Neutrophil (primary cell): Measurements from ENCODE around the gene USPL1.

ENCODE experiments used
- H3K27ac ChIP-seq: fragments of 200-600 bp; sonication (generic); 2 replicates; pipeline ENCODE4 v1.5.1; 2016; ENCODE audit warnings: mild to moderate bottlenecking, moderate library complexity
- H3K27me3 ChIP-seq: fragments of 200-600 bp; sonication (generic); 2 replicates; pipeline ENCODE4 v1.6.0; 2016; ENCODE audit warnings: mild to moderate bottlenecking
- H3K36me3 ChIP-seq: fragments of 200-600 bp; sonication (generic); 2 replicates; pipeline ENCODE4 v1.5.1; 2017
- H3K4me1 ChIP-seq, 2 experiments: fragments of 200-600 bp in 1 of 2; sonication (generic) in 1 of 2; 1 replicate in 1 of 2; 2 replicates in 1 of 2; pipeline versions ENCODE4 v1.5.1 to v1.6.1; 2013 to 2016; ENCODE audit warnings: low read depth in 1 of 2, low read length in 1 of 2, mild to moderate bottlenecking in 1 of 2, moderate library complexity in 1 of 2; ENCODE audit not compliant: control insufficient read depth in 1 of 2, insufficient read depth in 1 of 2
- H3K4me3 ChIP-seq, 2 experiments: fragments of 200-600 bp in 1 of 2; sonication (generic) in 1 of 2; 1 replicate in 1 of 2; 2 replicates in 1 of 2; pipeline ENCODE4 v1.5.1; 2013 to 2016; ENCODE audit warnings: low read depth in 1 of 2, low read length in 1 of 2, mild to moderate bottlenecking in 1 of 2, moderate library complexity in 1 of 2
- H3K9me3 ChIP-seq: fragments of 200-600 bp; sonication (generic); 2 replicates; pipeline ENCODE4 v1.5.1; 2016
- TF ChIP-seq, protein P1 (sequence below): fragments of 200-600 bp; sonication (generic); IDR thresholded peaks from 2 replicates; pipeline ENCODE4 v1.5.1; 2016; ENCODE audit warnings: antibody characterized with exemption

Gene USPL1

DNA sequence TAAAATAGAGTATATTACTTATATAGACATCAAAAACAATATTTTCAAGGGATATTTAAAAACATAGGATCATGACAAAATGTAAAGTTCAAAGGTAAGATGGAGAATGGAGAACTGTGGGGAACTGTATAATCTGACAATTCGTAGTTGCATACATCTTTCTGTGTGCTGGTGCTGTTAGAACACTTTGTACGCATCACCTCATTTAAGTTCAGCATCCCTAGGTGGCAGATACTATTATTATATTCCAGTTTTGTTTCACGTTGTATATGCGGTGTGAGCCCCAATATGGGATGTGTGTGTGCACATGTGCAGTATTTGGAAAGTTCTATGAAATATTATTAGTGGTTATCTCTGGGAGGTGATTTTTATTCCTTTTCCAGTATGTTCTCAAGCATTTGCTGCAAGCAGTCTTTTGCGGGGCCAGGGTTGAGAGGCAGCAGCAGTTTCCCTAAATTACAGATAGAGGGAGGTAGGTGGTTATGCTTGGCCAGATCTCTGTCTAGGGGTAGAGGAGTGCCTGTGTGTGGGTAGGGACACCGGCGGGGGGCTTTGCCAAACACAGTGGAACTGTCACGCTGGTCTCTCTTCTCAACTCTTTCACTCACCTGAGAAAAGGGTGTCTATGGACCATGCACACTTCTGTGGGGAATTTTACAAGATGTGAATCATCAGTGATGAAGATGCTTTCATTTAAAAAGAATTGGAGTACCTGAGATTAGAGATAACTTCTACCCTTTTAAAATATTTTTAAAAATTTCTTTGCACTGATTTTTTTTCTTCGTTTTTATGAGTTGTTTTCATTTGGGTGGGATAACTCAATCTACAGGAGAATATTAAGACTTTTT lies 62.0 kb downstream of the USPL1 start:
- Histone ChIP-seq H3K9me3 (no peaks in the 10 kb centered on the region), H3K27me3 (no peaks in the 10 kb centered on the region), H3K27ac (no peak overlapping the region), H3K4me3 (no peak overlapping the region), H3K36me3 (no peaks in the 10 kb centered on the region), H3K4me1 (peaks cover 15 to 32% of the 10 kb centered on the region in 2 experiments)
- TF ChIP-seq, protein P1, sequence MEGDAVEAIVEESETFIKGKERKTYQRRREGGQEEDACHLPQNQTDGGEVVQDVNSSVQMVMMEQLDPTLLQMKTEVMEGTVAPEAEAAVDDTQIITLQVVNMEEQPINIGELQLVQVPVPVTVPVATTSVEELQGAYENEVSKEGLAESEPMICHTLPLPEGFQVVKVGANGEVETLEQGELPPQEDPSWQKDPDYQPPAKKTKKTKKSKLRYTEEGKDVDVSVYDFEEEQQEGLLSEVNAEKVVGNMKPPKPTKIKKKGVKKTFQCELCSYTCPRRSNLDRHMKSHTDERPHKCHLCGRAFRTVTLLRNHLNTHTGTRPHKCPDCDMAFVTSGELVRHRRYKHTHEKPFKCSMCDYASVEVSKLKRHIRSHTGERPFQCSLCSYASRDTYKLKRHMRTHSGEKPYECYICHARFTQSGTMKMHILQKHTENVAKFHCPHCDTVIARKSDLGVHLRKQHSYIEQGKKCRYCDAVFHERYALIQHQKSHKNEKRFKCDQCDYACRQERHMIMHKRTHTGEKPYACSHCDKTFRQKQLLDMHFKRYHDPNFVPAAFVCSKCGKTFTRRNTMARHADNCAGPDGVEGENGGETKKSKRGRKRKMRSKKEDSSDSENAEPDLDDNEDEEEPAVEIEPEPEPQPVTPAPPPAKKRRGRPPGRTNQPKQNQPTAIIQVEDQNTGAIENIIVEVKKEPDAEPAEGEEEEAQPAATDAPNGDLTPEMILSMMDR = peak; percentile 69

DNA sequence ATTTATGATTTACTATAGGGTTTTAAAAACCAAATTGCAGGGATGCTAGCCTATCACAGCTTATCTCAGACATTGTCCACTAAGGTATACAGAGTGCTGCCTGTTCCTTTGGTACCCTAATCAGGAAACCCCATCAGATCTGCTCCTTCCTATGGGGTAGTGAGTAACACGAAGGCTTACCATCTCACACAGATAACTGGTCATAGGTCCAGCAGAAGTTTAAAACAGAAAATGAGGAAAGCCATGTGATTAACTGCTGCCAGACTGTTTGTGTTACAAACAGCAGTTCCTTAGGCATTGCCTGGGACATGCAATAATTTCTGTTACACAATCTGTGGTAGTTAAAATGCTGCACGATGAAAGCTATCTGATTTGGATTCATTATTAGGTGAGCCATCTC lies 64.1 kb downstream of the USPL1 start:
- TF ChIP-seq, protein P1 = no peak
- no peak overlapping the region for H3K4me3 ChIP-seq
- H3K36me3 ChIP-seq = no peaks in the 10 kb centered on the region
- H3K27ac ChIP-seq = peak overlapping the region; percentile 62
- H3K4me1 ChIP-seq = peaks cover 15 to 22% of the 10 kb centered on the region in 2 experiments
- no peaks in the 10 kb centered on the region for H3K27me3 ChIP-seq
- H3K9me3 ChIP-seq = no peaks in the 10 kb centered on the region

DNA sequence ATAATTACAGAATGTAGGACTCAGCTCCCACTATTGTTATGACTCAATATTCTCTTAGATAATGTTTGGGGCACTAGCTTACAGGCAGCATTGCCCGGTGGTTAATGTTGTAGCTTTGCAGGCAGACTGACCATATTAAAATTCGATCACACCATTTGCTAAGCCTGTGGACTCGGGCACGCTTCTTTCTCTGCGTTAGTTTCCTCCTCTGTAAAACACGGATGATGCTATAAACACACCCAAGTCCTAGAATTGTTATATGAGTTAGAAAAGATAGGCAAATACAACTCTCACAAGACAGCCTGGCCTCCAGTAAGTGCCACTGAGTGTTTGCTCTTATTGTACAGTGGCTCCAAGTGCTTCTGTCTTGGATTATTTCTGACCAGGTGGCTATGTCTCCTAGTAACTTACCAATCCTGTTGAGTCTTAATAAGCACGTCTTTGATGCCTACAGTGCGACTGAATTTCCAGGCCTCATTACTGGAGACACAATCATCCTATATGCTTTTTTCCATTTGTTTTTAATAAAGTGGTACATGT lies 67.7 kb downstream of the USPL1 start:
- Histone ChIP-seq H3K27ac (no peak overlapping the region), H3K36me3 (no peaks in the 10 kb centered on the region), H3K4me1 (peaks cover 23 to 25% of the 10 kb centered on the region in 2 experiments), H3K4me3 (no peak overlapping the region), H3K9me3 (no peaks in the 10 kb centered on the region), H3K27me3 (no peaks in the 10 kb centered on the region)
- TF ChIP-seq, protein P1 = no peak

DNA sequence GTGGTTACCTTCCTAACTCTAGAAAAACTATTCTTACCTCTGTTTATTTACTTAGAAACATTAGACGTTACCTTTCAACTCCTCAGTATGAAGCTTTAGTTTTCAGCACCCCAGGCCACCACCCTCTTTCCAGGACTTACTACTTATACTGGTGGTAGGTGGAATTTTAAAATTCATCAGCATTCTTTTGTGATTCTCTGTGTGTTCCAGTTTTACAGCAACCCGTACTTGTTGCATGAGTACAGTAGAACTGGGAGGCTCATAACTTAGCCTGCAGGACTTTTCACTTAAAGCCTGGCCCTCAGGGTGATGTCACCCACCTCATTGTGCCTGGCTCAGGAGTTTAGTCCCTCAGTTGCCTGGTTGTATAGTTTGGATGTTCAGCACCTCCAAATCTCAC lies 68.3 kb downstream of the USPL1 start:
- H3K9me3 ChIP-seq = no peaks in the 10 kb centered on the region
- no peaks in the 10 kb centered on the region for H3K36me3 ChIP-seq
- H3K27me3 ChIP-seq = no peaks in the 10 kb centered on the region
- no peak overlapping the region for H3K27ac ChIP-seq
- TF ChIP-seq, protein P1 = no peak
- H3K4me3 ChIP-seq = no peak overlapping the region
- H3K4me1 ChIP-seq = peaks cover 29 to 31% of the 10 kb centered on the region in 2 experiments

DNA sequence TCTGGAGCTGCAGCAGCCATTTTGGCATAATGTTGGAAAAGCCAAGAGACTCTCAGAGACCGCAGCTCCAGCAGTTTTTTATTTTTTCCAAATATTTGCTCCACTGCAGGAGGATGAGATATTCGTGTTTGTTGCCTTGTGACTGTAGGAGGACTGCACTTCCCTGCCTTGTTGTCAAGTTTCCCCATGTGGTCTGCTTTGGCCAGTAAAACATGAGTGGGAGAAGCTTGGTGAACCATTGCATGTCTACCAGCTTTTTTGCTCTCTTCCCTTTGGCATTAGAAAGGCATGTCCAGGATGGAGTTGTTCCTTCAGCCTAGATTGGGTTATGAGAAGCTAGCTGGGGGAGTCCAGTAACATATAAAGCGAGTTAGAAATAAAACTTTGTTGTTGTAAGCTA lies 69.9 kb downstream of the USPL1 start:
- Histone ChIP-seq H3K4me1 (peaks cover 25 to 31% of the 10 kb centered on the region in 2 experiments), H3K9me3 (no peaks in the 10 kb centered on the region), H3K4me3 (no peak overlapping the region), H3K27me3 (no peaks in the 10 kb centered on the region), H3K27ac (no peak overlapping the region), H3K36me3 (no peaks in the 10 kb centered on the region)
- TF ChIP-seq, protein P1 = no peak
